ENCODE data around the gene MTG2.

MTG2 gene

DNA sequence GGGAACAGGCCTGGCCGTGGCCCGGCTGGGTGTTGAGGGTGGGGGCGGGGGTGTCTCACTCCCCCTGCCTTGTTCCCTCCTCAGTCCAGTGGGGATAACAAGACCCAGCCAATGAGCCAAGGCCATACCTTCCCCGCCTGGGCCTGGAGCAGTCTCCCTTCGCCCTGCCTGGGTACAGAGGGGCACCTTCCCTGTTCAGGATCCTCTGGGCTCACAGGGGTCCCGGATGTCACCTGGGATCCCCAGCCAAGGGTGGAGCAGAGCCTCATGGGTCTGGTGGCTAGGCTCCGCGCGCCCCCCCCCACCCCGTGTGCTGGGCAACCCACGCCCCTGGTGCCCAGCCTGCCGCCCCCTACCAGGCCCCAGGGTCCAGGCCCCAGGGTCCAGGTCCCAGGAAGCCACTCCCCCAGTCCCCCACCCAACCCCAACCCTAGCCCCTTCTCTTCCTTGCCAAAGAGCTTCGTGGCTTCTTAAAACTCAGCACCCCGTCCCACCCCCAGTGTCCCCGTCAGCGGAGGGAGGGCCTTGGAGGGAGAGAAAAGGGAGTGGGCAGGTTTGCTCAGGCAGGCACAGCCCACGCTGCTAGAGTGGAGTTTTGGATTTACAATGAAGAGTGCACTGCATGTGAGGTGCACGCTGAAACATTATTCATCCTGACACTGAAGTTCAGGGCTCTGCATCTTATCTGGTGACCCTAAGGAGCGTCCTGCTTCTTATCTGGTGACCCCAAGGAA is 25.4 kb downstream of the MTG2 start:
- DNase-seq = no peak

- DNase-seq = no peak
Measured at GRCh38 chr20:62208795-62209755, 26.2 kb downstream of the MTG2 start.

GRCh38 chr20:62209850-62210495 is 27.1 kb downstream of the MTG2 start:
- no peak for DNase-seq

GRCh38 chr20:62210496-62210855 is 27.6 kb downstream of the MTG2 start:
- DNase-seq = no peak

GRCh38 chr20:62211216-62211615 is 28.4 kb downstream of the MTG2 start:
- no peak for DNase-seq

GRCh38 chr20:62211769-62212288 is 29.0 kb downstream of the MTG2 start:
- no peak for DNase-seq

DNA sequence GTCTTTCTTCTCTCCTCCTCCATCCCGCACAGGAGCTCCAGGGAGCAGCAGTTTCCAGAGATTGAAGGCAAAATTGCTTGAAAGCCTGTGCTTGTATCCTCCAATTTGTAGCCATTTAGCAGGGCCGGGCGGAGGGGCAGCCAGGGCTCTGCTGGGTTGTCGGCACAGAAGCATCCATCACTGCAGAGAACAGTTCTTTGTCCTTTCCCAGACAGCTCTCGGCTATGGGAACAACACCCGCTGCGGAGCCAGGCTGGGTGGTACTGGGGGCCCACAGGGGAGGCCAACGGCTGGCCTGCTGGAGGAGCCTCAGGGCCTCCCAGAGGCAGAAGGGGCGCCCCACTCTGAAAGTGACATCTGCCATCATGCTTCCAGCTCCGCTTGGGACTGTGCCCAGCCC is 29.5 kb downstream of the MTG2 start:
- no peak for DNase-seq

- no peak for DNase-seq
Measured at GRCh38 chr20:62214067-62214466, 31.2 kb downstream of the MTG2 start.

DNA sequence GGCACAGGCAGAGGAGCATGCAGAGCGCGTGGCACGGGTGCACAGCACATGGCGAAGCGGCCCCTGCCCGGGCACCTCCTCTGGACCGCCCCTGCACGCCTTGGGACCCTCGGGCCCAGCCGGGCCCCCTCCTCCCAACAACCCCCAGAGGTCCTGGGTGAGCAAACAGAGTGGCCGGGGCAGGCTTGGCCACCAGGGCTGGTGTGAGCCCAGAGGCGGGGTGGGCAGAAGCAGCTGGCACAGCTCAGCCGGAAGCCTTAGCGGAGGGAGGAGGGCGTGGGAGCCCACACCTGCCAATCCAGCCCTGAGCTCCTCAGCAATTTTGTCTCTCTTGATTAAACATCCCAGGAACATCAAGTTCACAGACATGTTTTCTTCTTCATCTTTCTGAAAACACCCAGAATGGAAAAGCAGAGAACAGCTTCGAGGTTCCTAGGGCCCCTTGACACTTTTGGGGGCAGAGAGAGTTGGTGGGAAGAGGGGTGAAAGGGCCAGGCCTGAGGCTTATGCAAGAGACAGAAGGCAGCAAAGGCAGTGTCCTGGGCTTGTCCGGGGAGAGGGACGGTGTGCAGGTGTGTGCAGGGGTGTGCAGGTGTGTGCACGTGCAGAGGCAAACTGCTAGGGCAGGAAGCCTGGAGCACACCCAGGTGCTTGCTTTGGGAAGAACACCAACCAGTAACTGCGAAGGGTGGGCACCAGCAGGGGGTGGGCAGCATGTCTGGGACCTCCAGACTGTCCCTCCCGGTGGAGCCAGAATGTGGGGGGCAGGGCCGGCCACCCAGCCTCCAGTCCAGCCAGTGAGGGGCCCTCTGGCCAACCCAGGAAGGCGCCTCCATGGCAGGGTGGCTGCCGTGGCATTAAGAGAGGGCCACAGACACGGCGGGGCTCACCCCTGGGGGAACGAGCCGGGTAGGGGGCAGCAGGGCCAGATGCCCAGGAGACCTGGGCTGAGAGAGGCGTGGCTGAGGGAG is 32.5 kb downstream of the MTG2 start:
- DNase-seq = no peak

- DNase-seq = no peak
Measured at GRCh38 chr20:62215991-62216635, 33.3 kb downstream of the MTG2 start.

DNA sequence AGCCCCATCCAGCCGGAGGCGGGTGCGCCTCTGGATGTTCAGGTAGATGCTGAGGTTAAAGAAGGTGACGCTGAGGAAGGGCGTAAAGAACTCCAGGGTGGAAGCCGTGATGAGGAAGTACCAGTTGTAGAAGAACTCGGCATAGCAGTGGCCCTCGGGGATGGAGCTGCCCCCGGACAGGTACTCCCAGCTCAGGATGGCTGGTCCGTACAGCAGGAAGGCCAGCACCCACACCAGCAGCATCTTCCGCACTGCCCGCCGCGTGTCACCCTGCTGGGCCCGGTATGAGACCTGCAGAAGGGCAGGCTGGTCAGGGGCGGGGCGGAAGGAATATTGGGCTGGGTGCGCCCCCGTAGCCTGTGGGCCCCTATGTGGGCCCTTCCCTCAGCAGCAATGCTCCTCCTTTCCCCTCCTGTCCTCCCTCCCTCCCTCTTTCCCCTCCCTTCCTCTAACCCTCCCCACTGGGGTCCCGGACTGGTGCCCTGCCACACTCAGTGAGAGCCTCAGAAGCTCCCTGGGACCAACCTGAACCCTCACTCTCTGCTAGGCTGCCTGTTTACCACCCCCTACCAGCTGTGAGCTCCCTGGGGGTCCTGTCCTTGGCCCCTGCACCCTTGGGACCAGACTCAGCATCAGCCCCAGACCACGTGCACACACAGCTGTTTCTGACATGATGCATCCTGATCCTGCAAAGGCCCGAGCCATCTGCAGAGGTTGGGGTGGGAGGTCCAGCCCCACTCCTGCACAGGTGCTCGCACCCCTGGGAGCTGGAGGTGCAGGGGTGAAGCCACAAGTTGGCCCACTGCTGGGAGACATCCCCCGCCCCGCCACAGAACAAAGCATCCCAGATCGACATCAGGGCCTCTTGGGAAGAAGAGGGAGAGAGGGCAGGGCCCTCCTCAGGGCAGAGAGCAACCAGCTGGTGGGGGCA is 34.1 kb downstream of the MTG2 start:
- DNase-seq = no peak

GRCh38 chr20:62217913-62218773 is 35.3 kb downstream of the MTG2 start:
- DNase-seq = no peak

DNA sequence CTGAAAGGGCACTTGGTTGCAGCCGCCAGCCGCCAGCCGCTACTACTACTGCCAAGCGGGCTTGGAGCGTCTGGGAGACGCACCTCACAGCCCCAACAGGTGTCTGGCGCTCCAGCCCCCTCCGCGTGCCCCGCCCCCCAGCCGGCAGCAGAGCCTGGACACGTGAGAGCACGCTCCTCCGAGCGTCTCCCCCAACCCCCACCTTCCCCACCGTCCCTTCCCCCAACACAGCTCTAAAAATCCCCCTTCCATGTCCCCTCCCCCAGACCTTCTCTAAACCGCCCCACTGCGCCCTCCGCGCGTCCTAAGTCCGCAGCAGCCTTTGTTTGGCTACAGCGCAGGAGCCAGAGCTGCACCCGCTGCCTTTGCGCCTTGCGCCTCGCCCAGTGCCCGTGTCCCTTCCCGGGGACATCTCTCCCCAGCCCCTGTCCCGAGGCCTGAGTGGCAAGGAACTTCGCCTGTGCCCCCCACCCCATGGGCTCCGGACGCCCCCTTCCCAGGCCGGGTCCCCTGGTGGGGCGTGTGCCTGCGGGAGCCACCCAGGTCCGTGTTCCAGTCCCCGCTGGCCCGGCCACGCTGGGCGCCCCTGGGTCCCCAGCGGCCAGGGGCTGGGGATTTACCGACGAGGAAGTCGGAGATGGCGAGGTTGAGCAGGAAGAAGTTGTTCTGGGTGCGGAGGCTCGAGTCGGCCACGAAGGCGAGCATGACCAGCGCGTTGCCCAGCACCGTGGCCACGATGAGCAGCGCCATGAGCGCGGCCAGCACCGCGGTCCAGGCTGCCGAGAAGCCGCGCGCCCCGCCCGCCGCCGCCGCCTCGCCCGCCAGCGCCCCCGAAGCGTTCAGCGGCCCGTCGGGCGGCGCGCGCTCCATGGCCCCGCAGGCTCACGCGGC is 36.5 kb downstream of the MTG2 start:
- no peak for DNase-seq

DNA sequence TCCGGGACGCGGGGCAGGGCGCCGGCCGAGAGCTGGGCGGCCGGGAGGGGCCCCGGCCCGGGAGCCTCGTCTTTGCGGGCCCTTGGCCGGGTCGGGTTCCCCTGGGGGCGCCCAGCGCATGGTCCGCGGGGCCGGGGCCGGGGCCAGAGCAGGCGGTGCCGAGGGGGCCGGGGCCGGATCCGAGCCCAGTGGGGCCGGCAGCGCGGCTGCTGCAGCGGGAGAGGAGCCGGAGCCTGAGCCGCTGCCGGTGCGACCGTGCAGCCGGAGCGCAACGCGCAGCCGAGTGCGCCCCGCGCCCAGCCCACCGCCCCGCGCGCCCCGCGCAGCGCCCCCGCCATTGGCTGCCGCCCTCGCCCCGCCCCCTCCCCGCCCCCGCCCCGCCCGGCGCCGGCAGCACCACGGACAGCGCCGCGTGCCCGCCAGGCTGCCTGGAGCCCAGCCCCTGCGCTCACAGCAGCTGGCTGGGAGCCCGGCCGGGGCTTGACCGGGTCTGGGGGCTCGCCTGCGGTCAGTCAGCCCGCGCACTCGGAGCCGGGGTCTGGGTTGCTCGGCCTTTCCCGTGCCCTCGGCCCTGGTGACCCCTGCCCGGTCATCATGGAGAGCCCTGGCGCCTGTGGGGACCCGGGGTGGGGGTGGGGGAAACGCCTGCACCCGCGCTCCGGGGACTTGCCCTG is 37.3 kb downstream of the MTG2 start, which contains the start of gene HRH3:
Gene HRH3 (minus strand): TSS at position 287 of the 674 bp plus-strand sequence. CDS start 308 bp downstream, outside the sequence.
- DNase-seq = no peak

GRCh38 chr20:62220666-62221568 is 38.1 kb downstream of the MTG2 start:
- no peak for DNase-seq

GRCh38 chr20:62222266-62222850 is 39.5 kb downstream of the MTG2 start:
- DNase-seq = no peak
